Neural progenitor cell (in vitro differentiated cells): ENCODE measurements around the gene BAG1. TPM values are rescaled to one million over a fixed set of nuclear protein-coding genes. Genes with fewer than 3 reads are reported as not detected.
A peak's percentile ranks its signal among the peaks of the same experiment; 100 is the strongest.

ENCODE experiments used
- DNase-seq: peaks from one replicate; pipeline ENCODE4 v3.0.0-alpha.2; 2016; ENCODE audit warnings: low spot score
- H2AFZ ChIP-seq: fragments of 200-600 bp; sonication (generic); replicated peaks from 2 replicates; pipeline ENCODE4 v1.6.1; 2016; ENCODE audit warnings: antibody characterized with exemption
- H3F3A ChIP-seq: fragments of 200-600 bp; sonication (generic); 2 replicates; pipeline ENCODE4 v1.6.1; 2016; ENCODE audit warnings: antibody characterized with exemption, low read depth
- H3K27ac ChIP-seq: fragments of 200-600 bp; sonication (generic); 2 replicates; pipeline ENCODE4 v1.5.1; 2016; ENCODE audit warnings: mild to moderate bottlenecking
- H3K27me3 ChIP-seq: fragments of 200-600 bp; sonication (generic); 2 replicates; pipeline ENCODE4 v1.6.1; 2016; ENCODE audit warnings: mild to moderate bottlenecking, moderate library complexity
- H3K36me3 ChIP-seq: fragments of 200-600 bp; sonication (generic); 2 replicates; pipeline ENCODE4 v1.5.1; 2016
- H3K4me1 ChIP-seq: fragments of 200-600 bp; sonication (generic); 2 replicates; pipeline ENCODE4 v1.6.1; 2016; ENCODE audit warnings: mixed run types
- H3K4me2 ChIP-seq: fragments of 200-600 bp; sonication (generic); 2 replicates; pipeline ENCODE4 v1.6.1; 2016
- H3K4me3 ChIP-seq: fragments of 200-600 bp; sonication (generic); 2 replicates; pipeline ENCODE4 v1.5.1; 2016
- H3K79me2 ChIP-seq: fragments of 200-600 bp; sonication (generic); 2 replicates; pipeline ENCODE4 v1.6.1; 2016; ENCODE audit warnings: low read depth
- H3K9ac ChIP-seq: fragments of 200-600 bp; sonication (generic); 2 replicates; pipeline ENCODE4 v1.6.1; 2016
- H3K9me3 ChIP-seq: fragments of 200-600 bp; sonication (generic); 2 replicates; pipeline ENCODE4 v1.5.1; 2016; ENCODE audit warnings: low read depth
- H4K20me1 ChIP-seq: fragments of 200-600 bp; sonication (generic); 2 replicates; pipeline ENCODE4 v1.6.1; 2016; ENCODE audit warnings: low read depth
- H3K27ac Mint-ChIP-seq: 3 replicates; pipeline ENCODE4 v1.8.0; 2021; ENCODE audit warnings: mixed read lengths
- H3K27me3 Mint-ChIP-seq: 2 replicates; pipeline ENCODE4 v1.8.0; 2022; ENCODE audit warnings: low read depth, mild to moderate bottlenecking, inconsistent platforms, moderate library complexity, mixed read lengths; ENCODE audit not compliant: insufficient read depth
- H3K36me3 Mint-ChIP-seq: 3 replicates; pipeline ENCODE4 v1.8.0; 2021; ENCODE audit warnings: mixed read lengths
- H3K4me1 Mint-ChIP-seq: 3 replicates; pipeline ENCODE4 v1.8.0; 2021; ENCODE audit warnings: mixed read lengths
- H3K4me3 Mint-ChIP-seq: 3 replicates; pipeline ENCODE4 v1.8.0; 2021; ENCODE audit warnings: mild to moderate bottlenecking, moderate library complexity, mixed read lengths
- H3K9me3 Mint-ChIP-seq: 3 replicates; pipeline ENCODE4 v1.8.0; 2020; ENCODE audit warnings: mixed read lengths
- CTCF ChIP-seq: fragments of 200-600 bp; sonication (generic); IDR thresholded peaks from 2 replicates; pipeline ENCODE4 v1.5.1; 2017; ENCODE audit warnings: antibody characterized with exemption, mild to moderate bottlenecking
- EZH2 ChIP-seq: fragments of 200-600 bp; sonication (generic); IDR thresholded peaks from 2 replicates; pipeline ENCODE4 v1.6.1; 2017; ENCODE audit warnings: antibody characterized with exemption, mild to moderate bottlenecking, moderate library complexity
- EZH2phosphoT487 ChIP-seq: fragments of 200-600 bp; sonication (generic); IDR thresholded peaks from 2 replicates; pipeline ENCODE4 v1.6.1; 2017; ENCODE audit warnings: antibody characterized with exemption
- total RNA-seq: library from RNA; depleted of rRNA; stranded (reverse); fragments of >200 nt; gene quantifications from 2 replicates; pipeline ENCODE4 v1.2.3, GENCODE V29; 2015; ENCODE audit warnings: low replicate concordance

BAG1 gene
- total RNA-seq, 1 donor from 2014 or later: 44.3 TPM

GRCh38 chr9:33289496-33289895 lies 25.0 kb upstream of the BAG1 start:
- Mint-ChIP-seq H3K27me3 (peaks cover 5% of the 10 kb centered on the region), H3K9me3 (no peaks in the 10 kb centered on the region), H3K27ac (no peak overlapping the region), H3K4me1 (peaks cover 17% of the 10 kb centered on the region), H3K36me3 (no peaks in the 10 kb centered on the region), H3K4me3 (peak overlapping the region; percentile 99)
- Histone ChIP-seq H3F3A (peaks cover 13% of the 10 kb centered on the region), H3K27me3 (no peaks in the 10 kb centered on the region), H3K4me3 (peak overlapping the region; percentile 94), H4K20me1 (no peaks in the 10 kb centered on the region), H3K4me1 (peaks cover 4% of the 10 kb centered on the region), H3K9ac (peak overlapping the region; percentile 92), H3K79me2 (peaks cover 42% of the 10 kb centered on the region), H3K9me3 (no peaks in the 10 kb centered on the region), H3K36me3 (no peaks in the 10 kb centered on the region), H3K27ac (no peak overlapping the region), H2AFZ (no peak overlapping the region), H3K4me2 (peak overlapping the region; percentile 91)
- peak; percentile 7 for DNase-seq
- no peak for TF ChIP-seq EZH2
- TF ChIP-seq EZH2phosphoT487: no peak
- TF ChIP-seq CTCF: no peak

- Histone ChIP-seq H3K4me1 (peaks cover 4% of the 10 kb centered on the region), H4K20me1 (no peaks in the 10 kb centered on the region), H3K9ac (no peak overlapping the region), H3F3A (peaks cover 13% of the 10 kb centered on the region), H3K27me3 (no peaks in the 10 kb centered on the region), H3K4me2 (peak overlapping the region; percentile 91), H3K27ac (no peak overlapping the region), H3K9me3 (no peaks in the 10 kb centered on the region), H3K4me3 (no peak overlapping the region), H3K36me3 (no peaks in the 10 kb centered on the region), H2AFZ (no peak overlapping the region), H3K79me2 (peaks cover 36% of the 10 kb centered on the region)
- Mint-ChIP-seq H3K4me3 (peak overlapping the region; percentile 99), H3K36me3 (no peaks in the 10 kb centered on the region), H3K27ac (no peak overlapping the region), H3K9me3 (no peaks in the 10 kb centered on the region), H3K27me3 (peaks cover 5% of the 10 kb centered on the region), H3K4me1 (peaks cover 17% of the 10 kb centered on the region)
- DNase-seq: no peak
- TF ChIP-seq EZH2 (no peak), EZH2phosphoT487 (no peak), CTCF (no peak)
These were observed 24.4 kb upstream of the BAG1 start for GRCh38 chr9:33288828-33289483.

GRCh38 chr9:33288235-33288634 lies 23.7 kb upstream of the BAG1 start:
- DNase-seq: no peak
- Mint-ChIP-seq H3K36me3 (no peaks in the 10 kb centered on the region), H3K4me1 (peaks cover 17% of the 10 kb centered on the region), H3K27ac (peak overlapping the region; percentile 57), H3K27me3 (peaks cover 5% of the 10 kb centered on the region), H3K4me3 (no peak overlapping the region), H3K9me3 (no peaks in the 10 kb centered on the region)
- H3K9ac ChIP-seq: no peak overlapping the region
- H3K27me3 ChIP-seq: no peaks in the 10 kb centered on the region
- no peak overlapping the region for H2AFZ ChIP-seq
- no peaks in the 10 kb centered on the region for H3K36me3 ChIP-seq
- H3K9me3 ChIP-seq: no peaks in the 10 kb centered on the region
- peaks cover 29% of the 10 kb centered on the region for H3K79me2 ChIP-seq
- H3K4me1 ChIP-seq: peaks cover 4% of the 10 kb centered on the region
- no peaks in the 10 kb centered on the region for H4K20me1 ChIP-seq
- H3F3A ChIP-seq: peaks cover 13% of the 10 kb centered on the region
- H3K27ac ChIP-seq: no peak overlapping the region
- TF ChIP-seq CTCF (no peak), EZH2phosphoT487 (no peak), EZH2 (no peak)
- H3K4me3 ChIP-seq: no peak overlapping the region
- H3K4me2 ChIP-seq: no peak overlapping the region
